ENCODE data around the gene CNMD.
"Not testable (repeated sequence)": the region's sequence is repeated elsewhere in the genome, so short reads cannot be mapped to it uniquely, and the experiment has no call there.

The CNMD gene

GRCh38 chr13:52744842-52745375, 5.3 kb upstream of the CNMD start:
- no peak for DNase-seq (ENCODE audit: low read depth)

GRCh38 chr13:52743988-52744387, 4.4 kb upstream of the CNMD start:
- DNase-seq (ENCODE audit: low read depth), result no peak

GRCh38 chr13:52743569-52743968, 3.9 kb upstream of the CNMD start:
- no peak for DNase-seq (ENCODE audit: low read depth)

GRCh38 chr13:52738719-52739467, 727 bp downstream of the CNMD start:
- no peak for DNase-seq (ENCODE audit: low read depth)

GRCh38 chr13:52737965-52738364, 1.7 kb downstream of the CNMD start:
- no peak for DNase-seq (ENCODE audit: low read depth)

- no peak for DNase-seq (ENCODE audit: low read depth)
Measured at GRCh38 chr13:52737451-52737850, 2.2 kb downstream of the CNMD start.

GRCh38 chr13:52736891-52737290, 2.7 kb downstream of the CNMD start:
- DNase-seq (ENCODE audit: low read depth), result no peak

- no peak for DNase-seq (ENCODE audit: low read depth)
Measured at GRCh38 chr13:52734075-52734623, 5.5 kb downstream of the CNMD start.

- DNase-seq (ENCODE audit: low read depth), result no peak
Measured at GRCh38 chr13:52726258-52726657, 13.4 kb downstream of the CNMD start.

- DNase-seq (ENCODE audit: low read depth), result no peak
Measured at GRCh38 chr13:52725302-52725701, 14.3 kb downstream of the CNMD start.

GRCh38 chr13:52723181-52723580, 16.4 kb downstream of the CNMD start:
- DNase-seq (ENCODE audit: low read depth), result no peak

- not testable (repeated sequence) for DNase-seq (ENCODE audit: low read depth)
Measured at GRCh38 chr13:52721356-52721755, 18.3 kb downstream of the CNMD start.

GRCh38 chr13:52720904-52721303, 18.7 kb downstream of the CNMD start:
- DNase-seq (ENCODE audit: low read depth), result not testable (repeated sequence)

- no peak for DNase-seq (ENCODE audit: low read depth)
Measured at GRCh38 chr13:52713894-52714293, 25.7 kb downstream of the CNMD start.

- no peak for DNase-seq (ENCODE audit: low read depth)
Measured at GRCh38 chr13:52712385-52712784, 27.2 kb downstream of the CNMD start.

- no peak for DNase-seq (ENCODE audit: low read depth)
Measured at GRCh38 chr13:52711286-52711685, 28.3 kb downstream of the CNMD start.

- not testable (repeated sequence) for DNase-seq (ENCODE audit: low read depth)
Measured at GRCh38 chr13:52708266-52708665, 31.4 kb downstream of the CNMD start.

- DNase-seq (ENCODE audit: low read depth), result no peak
Measured at GRCh38 chr13:52707375-52707774, 32.2 kb downstream of the CNMD start.

GRCh38 chr13:52706081-52706480, 33.5 kb downstream of the CNMD start:
- DNase-seq (ENCODE audit: low read depth), result no peak

GRCh38 chr13:52703482-52703881, 36.1 kb downstream of the CNMD start:
- DNase-seq (ENCODE audit: low read depth), result no peak

- no peak for DNase-seq (ENCODE audit: low read depth)
Measured at GRCh38 chr13:52701728-52702465, 37.7 kb downstream of the CNMD start.

GRCh38 chr13:52696566-52696965, 43.1 kb downstream of the CNMD start:
- DNase-seq (ENCODE audit: low read depth), result no peak

- DNase-seq (ENCODE audit: low read depth), result peak; percentile 90
Measured at GRCh38 chr13:52695856-52696255, 43.8 kb downstream of the CNMD start.
